ENCODE results near the gene CD63.

Gene CD63

GRCh38 chr12:55767156-55767555, 38.3 kb upstream of the CD63 start:
- Histone ChIP-seq H4K20me1 (ENCODE audit: low read depth, low read length) (no peaks in the 10 kb centered on the region), H3K27me3 (ENCODE audit: low read length) (no peaks in the 10 kb centered on the region), H3K9me2 (replicated peaks; ENCODE audit: insufficient read depth, low read length) (no peaks in the 10 kb centered on the region), H2AFZ (ENCODE audit: low read depth, low read length, severe bottlenecking) (no peak overlapping the region), H3F3A (ENCODE audit: insufficient read depth) (no peaks in the 10 kb centered on the region), H3K4me3 (ENCODE audit: insufficient read depth, low read length, poor library complexity, severe bottlenecking) (no peak overlapping the region), H3K4me2 (ENCODE audit: low read depth, low read length, poor library complexity, severe bottlenecking) (no peak overlapping the region), H3K27ac (ENCODE audit: low read depth, low read length) (no peak overlapping the region), H3K9me3 (ENCODE audit: insufficient read depth, low read length) (no peaks in the 10 kb centered on the region), H3K9ac (ENCODE audit: low read length) (no peak overlapping the region), H3K79me2 (ENCODE audit: insufficient read depth, low read length) (0 out of 2 replicates have a peak, but pooled peaks cover 2% of the 10 kb centered on the region), H3K36me3 (ENCODE audit: low read length) (peaks cover 5% of the 10 kb centered on the region; the same call in 1 of the 2 replicates)
- TF ChIP-seq CTCF (IDR thresholded peaks at IDR 0.05; ENCODE audit: insufficient read depth, low read length, poor library complexity, severe bottlenecking) (no peak), EZH2phosphoT487 (conservative IDR thresholded peaks at IDR 0.05; ENCODE audit: low read length) (no peak)

- H3K9me3 ChIP-seq (ENCODE audit: insufficient read depth, low read length), result no peaks in the 10 kb centered on the region
- H3K4me3 ChIP-seq (ENCODE audit: insufficient read depth, low read length, poor library complexity, severe bottlenecking), result no peak overlapping the region
- no peak overlapping the region for H3K9ac ChIP-seq (ENCODE audit: low read length)
- no peaks in the 10 kb centered on the region for H3F3A ChIP-seq (ENCODE audit: insufficient read depth)
- 0 out of 2 replicates have a peak, but pooled peaks cover 2% of the 10 kb centered on the region for H3K79me2 ChIP-seq (ENCODE audit: insufficient read depth, low read length)
- H3K9me2 ChIP-seq (replicated peaks; ENCODE audit: insufficient read depth, low read length), result no peaks in the 10 kb centered on the region
- no peaks in the 10 kb centered on the region for H3K27me3 ChIP-seq (ENCODE audit: low read length)
- no peak overlapping the region for H3K4me2 ChIP-seq (ENCODE audit: low read depth, low read length, poor library complexity, severe bottlenecking)
- TF ChIP-seq EZH2phosphoT487 (conservative IDR thresholded peaks at IDR 0.05; ENCODE audit: low read length) (no peak), CTCF (IDR thresholded peaks at IDR 0.05; ENCODE audit: insufficient read depth, low read length, poor library complexity, severe bottlenecking) (no peak)
- H3K27ac ChIP-seq (ENCODE audit: low read depth, low read length), result no peak overlapping the region
- peaks cover 5% of the 10 kb centered on the region; the same call in 1 of the 2 replicates for H3K36me3 ChIP-seq (ENCODE audit: low read length)
- no peak overlapping the region for H2AFZ ChIP-seq (ENCODE audit: low read depth, low read length, severe bottlenecking)
- H4K20me1 ChIP-seq (ENCODE audit: low read depth, low read length), result no peaks in the 10 kb centered on the region
Observed at GRCh38 chr12:55765736-55766290, 37.0 kb upstream of the CD63 start.

DNA sequence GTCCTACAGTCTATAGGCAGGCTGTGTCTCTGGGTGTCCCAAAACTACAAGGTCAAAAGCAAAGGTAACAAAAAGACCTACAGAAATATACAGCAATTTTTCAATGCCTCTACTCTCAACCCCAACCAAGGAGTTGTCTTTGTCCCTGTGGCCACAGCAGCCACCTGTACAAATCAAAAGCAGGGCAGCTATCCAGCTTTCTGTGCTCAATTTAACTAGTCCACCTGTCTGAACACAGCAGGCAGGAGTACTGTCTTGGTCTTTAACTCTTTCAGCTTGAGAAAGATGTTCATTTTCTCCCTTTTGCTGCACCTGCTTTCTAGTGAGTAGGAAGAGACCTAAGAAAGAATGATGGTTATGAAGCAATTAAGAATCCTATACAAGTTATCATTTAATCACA, 33.8 kb upstream of the CD63 start:
- H4K20me1 ChIP-seq (ENCODE audit: low read depth, low read length), result no peaks in the 10 kb centered on the region
- H3K9me2 ChIP-seq (replicated peaks; ENCODE audit: insufficient read depth, low read length), result no peaks in the 10 kb centered on the region
- H3K9me3 ChIP-seq (ENCODE audit: insufficient read depth, low read length), result no peaks in the 10 kb centered on the region
- no peak overlapping the region for H3K4me2 ChIP-seq (ENCODE audit: low read depth, low read length, poor library complexity, severe bottlenecking)
- TF ChIP-seq CTCF (IDR thresholded peaks at IDR 0.05; ENCODE audit: insufficient read depth, low read length, poor library complexity, severe bottlenecking), result no peak
- TF ChIP-seq EZH2phosphoT487 (conservative IDR thresholded peaks at IDR 0.05; ENCODE audit: low read length), result no peak
- H3K27me3 ChIP-seq (ENCODE audit: low read length), result no peaks in the 10 kb centered on the region
- no peak overlapping the region for H3K9ac ChIP-seq (ENCODE audit: low read length)
- no peak overlapping the region for H3K27ac ChIP-seq (ENCODE audit: low read depth, low read length)
- H3K4me3 ChIP-seq (ENCODE audit: insufficient read depth, low read length, poor library complexity, severe bottlenecking), result no peak overlapping the region
- no peaks in the 10 kb centered on the region for H3F3A ChIP-seq (ENCODE audit: insufficient read depth)
- 0 out of 2 replicates have a peak, but pooled peaks cover 2% of the 10 kb centered on the region for H3K79me2 ChIP-seq (ENCODE audit: insufficient read depth, low read length)
- peaks cover 17% of the 10 kb centered on the region; the same call in 1 of the 2 replicates for H3K36me3 ChIP-seq (ENCODE audit: low read length)
- no peak overlapping the region for H2AFZ ChIP-seq (ENCODE audit: low read depth, low read length, severe bottlenecking)

Data from SU-DHL-6 (cell line).